HG03039 (cell line): ENCODE results near the gene UBE2I.
A peak's percentile ranks its signal among the peaks of the same experiment; 100 is the strongest.
"Not testable (repeated sequence)": the region's sequence is repeated elsewhere in the genome, so short reads cannot be mapped to it uniquely, and the experiment has no call there.

Experiments used
- ATAC-seq: cut with Tn5 transposase; IDR thresholded peaks from one replicate; pipeline ENCODE4 v1.9.1; 2021; ENCODE audit warnings: mild to moderate bottlenecking, moderate library complexity; ENCODE audit not compliant: unreplicated experiment

The UBE2I gene

DNA sequence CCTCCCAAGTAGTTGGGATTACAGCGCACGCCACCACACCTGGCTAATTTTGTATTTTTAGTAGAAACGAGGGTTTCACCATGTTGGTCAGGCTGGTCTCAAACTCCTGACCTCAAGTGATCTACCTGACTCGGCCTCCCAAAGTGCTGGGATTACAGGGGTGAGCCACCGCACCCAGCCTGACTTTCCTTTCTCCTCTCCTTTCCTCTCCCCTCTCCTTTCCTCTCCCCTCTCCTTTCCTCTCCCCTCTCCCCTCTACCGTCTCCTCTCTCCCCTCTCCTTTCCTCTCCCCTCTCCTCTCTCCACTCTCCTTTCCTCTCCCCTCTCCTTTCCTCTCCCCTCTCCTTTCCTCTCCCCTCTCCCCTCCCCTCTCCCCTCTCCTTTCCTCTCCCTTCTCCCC lies 17.2 kb upstream of the UBE2I start:
- ATAC-seq: not testable (repeated sequence)

DNA sequence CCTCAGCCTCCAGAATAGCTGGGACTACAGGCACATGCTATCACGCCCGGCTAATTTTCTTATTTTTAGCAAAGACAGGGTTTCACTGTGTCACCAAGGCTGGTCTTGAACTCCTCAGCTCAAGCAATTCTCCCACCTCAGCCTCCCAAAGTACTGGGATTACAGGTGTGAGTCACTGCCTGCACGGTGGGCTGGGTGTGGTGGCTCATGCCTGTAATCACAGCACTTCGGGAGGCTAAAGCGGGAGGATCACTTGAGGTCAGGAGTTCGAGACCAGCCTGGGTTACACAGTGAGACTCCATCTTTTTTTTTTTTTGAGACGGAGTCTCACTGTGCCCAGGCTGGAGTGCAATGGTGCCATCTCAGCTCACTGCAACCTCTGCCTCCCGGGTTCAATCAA lies 16.6 kb upstream of the UBE2I start:
- ATAC-seq: not testable (repeated sequence)

DNA sequence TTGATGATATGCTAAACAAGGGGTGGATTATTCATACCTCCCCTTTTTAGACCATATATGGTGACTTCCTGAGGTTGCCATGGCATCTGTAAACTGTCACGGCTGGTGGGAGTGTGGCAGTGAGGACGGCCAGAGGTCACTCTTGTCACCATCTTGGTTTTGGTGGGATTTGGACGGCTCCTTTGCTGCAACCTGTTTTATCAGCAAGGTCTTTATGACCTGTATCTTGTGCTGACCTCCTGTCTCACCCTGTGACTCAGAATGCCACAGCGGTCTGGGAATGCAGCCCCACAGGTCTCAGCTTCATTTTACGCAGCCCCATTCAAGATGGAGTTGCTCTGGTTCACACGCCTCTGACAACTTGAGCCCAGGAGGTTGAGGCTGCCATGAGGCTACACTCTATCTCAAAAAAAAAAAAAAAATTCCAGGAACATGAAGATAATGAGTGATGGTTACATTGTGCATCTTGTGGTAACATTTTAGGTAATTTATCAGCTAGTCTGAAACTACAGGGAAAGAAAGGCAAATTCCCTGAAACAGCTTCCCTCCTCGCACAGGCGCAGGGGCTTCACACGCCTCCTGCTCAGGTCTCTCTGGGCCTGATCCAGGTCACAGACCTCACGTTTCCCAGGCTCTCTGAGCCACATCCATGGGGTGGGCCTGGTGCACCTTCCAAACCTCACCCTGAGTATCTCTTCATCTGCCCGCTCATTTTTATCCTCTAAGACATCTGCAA lies 15.3 kb upstream of the UBE2I start:
- no peak for ATAC-seq

GRCh38 chr16:1295465-1295864 lies 14.0 kb upstream of the UBE2I start:
- ATAC-seq: no peak

GRCh38 chr16:1296688-1297017 lies 12.8 kb upstream of the UBE2I start:
- not testable (repeated sequence) for ATAC-seq

DNA sequence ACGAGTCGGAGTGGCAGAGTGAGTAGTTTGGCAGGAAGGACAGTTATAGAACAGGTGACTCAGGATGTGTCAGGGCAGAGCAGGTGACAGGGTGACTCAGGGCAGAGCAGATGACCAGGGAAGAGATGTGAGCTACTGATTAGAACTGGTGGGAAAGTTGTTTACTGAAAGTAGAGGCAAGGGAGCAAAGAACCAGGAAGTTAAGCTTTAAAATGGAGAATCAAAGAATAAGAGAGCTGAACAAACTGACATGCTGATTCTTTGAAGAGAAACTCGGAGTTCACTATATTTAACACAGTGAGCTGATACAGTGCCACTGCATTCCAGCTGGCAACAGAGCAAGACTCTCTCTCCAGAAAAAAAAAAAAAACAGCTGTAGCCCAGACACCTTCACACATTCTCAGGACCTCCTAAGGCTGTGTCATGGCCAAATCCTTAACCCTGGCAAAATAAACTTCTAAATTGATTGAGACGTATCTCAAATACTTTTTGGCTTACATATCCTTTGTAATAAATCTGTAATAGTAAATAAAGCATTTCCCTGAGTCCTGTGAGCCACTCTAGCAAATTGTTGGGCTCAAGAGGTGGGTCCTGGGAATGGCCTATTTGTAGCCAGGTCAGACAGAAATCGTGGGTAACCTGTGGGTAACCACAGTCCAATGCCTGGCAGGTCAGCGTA lies 12.3 kb upstream of the UBE2I start:
- ATAC-seq: no peak

DNA sequence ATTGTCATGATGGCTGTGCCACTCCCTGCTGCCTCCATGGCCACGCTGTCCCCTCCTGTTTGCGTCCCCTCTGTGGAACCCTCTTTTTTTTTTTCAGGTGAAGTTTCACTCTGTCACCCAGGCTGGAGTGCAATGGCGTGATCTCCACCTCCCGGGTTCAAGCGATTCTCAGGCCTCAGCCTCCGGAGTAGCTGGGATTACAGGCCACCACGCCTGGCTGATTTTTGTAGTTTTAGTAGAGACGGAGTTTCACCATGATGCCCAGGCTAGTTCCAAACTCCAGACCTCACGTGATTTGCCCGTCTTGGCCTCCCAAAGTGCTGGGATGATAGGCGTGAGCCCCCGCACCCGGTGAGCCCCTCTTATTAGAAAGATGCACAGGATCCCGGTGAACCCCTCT lies 11.0 kb upstream of the UBE2I start:
- no peak for ATAC-seq

DNA sequence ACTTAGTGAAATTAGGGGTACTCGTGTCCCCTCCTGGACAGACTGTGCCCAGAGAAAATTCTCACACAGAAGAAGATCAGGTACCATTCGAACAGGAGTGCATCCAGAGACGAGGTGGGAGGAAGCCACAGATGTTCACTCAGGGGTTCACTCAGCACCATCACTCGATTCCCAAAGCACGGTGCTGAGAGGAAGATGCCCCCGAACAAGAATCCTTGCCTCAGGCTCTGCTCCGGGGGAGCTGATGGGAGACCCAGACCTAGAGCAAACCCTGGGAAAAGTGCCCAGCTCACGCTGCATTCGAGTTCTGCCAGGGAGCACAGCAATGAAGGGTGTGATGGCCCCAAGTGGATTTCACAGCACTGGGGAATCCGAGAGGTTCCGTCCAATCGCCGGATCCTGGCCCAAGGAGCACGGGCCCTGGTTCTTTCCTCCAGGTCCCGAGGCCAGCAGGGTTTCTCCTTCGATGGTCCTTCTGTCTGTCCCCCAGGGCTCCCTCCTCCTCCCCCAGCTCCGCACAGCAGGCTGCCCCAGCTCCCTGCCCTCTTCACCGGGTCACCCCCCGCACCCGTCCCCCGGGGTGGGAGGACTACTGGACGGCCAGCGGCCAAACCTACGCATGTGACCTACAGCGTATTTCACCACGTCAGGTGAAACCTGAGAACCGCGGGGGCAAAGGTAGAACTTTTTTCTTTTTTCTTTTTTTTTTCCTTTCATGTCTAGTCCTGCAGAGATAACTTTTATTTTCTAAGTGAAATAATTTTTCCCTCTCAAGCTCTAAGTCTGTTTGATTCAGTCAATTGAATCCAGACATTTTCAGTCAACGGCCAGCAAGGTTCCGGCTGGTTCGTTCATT lies 10.2 kb upstream of the UBE2I start:
- ATAC-seq: no peak

GRCh38 chr16:1299868-1300203 lies 9.6 kb upstream of the UBE2I start:
- ATAC-seq: no peak

DNA sequence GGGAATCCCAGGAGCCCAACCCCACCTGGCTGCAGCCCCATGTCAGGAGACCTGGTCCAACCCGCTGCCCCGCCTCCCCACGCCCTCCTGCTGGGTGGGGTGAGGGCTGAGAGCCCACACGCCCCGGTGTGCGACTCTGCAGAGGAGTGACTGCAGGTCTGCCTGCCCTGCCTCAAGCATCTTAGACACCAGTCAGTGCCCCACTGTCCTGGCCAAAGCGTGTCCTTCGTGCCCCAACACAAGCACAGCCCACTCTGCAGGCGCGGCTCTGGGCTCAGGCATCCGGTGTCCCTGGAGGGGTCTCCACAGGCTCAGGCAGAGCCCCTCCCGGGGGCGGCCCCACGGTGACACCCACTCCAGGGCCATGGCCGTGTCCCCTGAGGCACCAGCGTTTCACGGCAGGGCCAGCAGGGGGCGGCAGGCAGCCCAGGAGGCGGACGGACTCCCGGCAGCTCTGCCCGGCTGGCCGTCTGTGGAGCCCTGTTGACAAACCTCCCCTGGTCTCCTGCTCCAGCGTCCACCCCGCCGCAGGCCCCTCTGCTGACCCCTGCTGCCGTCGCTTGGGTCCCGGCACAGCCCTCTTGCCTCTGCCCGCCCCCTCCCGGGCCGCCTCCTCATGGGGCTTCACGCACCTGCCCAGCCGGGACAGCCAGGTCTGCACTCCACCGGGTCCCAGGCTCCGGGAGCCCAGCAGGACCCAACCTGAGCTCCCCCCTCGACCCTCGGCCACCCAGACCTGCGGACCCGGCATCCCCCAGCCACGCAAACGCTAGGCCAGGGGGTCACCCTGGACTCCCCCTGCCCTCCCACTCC lies 8.6 kb upstream of the UBE2I start:
- ATAC-seq: no peak

DNA sequence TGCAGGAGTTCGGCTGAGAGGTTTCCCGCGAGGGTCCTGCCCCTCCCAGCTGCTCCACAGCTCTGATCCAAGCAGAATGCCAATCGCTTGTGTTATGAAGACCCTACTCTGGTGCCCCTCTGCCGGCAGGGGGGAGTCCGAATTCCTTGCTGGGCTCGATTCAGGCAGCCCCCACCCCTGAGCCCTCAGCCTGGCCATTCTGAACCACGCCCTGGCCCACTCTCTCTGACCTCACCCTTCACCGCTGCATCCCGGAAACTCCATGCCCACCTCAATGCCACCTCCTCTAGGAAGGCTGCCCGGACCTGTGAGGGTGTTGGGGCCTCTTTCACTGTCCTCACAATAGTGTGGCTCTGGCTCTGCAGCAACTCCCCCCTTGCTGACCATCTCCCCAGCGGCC lies 7.9 kb upstream of the UBE2I start:
- ATAC-seq: no peak

DNA sequence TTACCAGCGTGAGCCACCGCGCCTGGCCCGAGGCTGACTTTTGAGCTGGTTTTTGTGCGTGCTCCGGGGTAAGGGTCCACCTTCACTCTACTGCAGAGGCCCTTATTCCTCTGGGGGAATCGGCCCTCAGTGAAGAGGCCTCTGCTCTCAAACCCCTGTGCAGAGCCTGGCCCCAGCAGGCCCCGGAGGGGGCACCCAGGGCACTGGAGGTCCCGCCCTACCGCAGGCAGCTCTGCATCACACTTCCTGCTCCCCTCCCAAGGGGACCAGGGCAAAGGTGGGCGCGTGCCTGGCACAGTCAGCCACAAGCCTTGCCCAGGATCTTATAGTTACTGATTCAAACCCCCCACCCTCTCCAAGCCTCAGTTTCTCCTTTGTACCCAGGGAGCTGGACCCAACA lies 3.6 kb upstream of the UBE2I start:
- ATAC-seq: no peak

GRCh38 chr16:1306334-1306733 lies 3.1 kb upstream of the UBE2I start:
- no peak for ATAC-seq

- no peak for ATAC-seq
Observed at GRCh38 chr16:1308036-1308976, 1.1 kb upstream of the UBE2I start.

DNA sequence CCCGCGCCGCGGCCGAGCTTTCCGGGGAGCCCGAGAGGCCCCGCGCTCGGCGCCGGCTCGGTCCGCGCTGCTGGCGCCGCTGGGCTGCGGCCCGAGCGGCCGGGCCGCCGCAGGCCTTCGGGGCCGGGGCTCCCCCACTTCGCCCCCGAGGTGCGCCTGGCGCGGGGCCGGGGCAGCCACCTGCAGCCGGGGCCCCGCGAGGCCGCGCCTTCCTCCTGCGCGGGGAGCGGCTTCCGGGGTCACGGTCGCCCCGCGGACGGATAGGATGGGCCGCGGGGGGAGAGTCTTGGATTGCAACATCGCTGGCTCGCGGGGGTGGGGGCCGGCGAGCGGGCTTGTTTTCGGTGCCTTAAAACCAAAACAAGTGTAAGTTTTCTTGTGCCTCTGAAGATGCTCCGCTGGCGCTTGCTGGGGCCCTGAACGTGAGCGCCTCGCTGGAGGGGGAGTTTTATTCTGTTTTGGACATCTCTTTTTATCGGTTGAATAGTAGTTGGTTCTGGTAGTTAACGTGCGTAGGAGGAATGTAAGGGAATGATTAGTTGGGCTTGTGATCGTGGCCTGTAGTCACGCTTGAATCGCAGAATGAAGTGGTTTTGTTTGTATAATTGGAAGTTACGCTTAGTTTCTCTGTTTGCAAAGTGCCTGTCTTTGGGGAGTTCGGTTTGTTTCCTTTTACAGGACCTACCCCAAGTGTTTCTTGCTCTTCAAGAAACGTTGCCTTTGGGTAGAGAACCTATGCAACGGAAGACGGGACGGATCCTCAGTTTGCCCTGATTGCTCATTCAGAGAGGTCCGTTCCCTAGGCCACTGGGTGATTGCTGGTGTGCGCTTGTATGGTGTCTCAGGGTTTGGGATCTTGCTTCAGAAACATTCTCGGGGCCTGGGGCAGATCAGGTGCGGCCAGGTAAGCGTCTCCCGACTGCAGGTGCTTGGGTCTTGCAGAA lies 724 bp downstream of the UBE2I start:
- peak; percentile 9 for ATAC-seq

DNA sequence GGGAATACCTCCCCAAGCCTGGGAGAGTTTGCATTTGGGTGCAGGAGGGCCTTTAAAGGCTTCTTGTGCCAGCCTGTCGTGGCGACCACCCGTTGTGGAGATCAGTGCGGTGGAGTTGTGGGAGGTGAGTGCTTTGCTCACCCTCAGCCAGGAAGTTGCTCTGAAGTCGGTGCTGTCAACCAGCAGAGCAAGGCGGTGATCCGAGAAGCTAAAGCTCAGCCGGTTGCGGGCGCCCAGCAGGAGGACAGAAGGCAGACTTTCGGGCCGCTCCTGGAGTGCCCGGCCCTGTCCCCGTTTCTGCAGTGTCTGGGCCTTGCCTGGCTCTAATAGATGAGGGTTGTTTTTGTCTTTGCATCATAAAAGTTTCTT lies 1.4 kb downstream of the UBE2I start:
- ATAC-seq: no peak

GRCh38 chr16:1311212-1311737 lies 1.8 kb downstream of the UBE2I start:
- no peak for ATAC-seq

DNA sequence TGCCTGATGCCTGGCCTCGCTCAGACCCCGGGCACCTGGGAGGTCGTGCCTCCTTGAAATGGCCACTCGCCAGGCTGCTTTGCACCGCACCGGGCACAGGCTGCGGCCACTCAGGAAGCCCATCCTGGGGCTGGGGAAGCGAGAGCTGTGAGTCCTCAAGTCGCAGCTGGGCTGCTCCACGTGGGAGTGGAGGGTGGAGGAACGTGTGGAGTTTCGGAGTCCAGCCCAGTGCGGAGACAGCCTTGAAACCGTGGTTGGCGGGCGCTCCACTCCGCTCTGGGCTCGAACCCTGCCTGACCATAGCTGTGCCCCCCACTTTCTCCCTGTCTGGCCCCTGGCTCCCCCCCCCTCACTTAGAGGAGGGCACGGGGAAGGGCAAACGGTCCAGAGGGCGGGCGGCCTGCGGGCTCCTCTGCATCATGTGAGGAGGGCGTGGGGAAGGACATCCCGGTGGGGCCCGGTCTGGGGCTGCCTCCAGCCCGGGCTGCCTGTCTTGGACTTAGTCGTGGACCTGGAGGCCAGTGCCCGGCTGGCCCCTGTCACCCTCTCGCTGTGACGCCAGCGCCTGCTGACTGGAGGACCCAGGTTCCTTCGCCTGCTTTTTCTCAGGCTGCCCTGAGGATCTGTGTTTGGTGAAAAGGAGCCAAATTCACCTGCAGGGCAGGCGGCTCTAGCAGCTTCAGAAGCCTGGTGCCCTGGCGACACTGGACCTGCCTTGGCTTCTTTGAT lies 2.5 kb downstream of the UBE2I start:
- ATAC-seq: no peak
